GM12872 (cell line): ENCODE data around the gene HERC6.

Experiments used
- CTCF ChIP-seq: IDR thresholded peaks from 3 replicates; pipeline ENCODE4 v1.5.1; 2011; ENCODE audit warnings: low read depth, mild to moderate bottlenecking, low read length, moderate library complexity; ENCODE audit not compliant: insufficient read depth

HERC6 gene

DNA sequence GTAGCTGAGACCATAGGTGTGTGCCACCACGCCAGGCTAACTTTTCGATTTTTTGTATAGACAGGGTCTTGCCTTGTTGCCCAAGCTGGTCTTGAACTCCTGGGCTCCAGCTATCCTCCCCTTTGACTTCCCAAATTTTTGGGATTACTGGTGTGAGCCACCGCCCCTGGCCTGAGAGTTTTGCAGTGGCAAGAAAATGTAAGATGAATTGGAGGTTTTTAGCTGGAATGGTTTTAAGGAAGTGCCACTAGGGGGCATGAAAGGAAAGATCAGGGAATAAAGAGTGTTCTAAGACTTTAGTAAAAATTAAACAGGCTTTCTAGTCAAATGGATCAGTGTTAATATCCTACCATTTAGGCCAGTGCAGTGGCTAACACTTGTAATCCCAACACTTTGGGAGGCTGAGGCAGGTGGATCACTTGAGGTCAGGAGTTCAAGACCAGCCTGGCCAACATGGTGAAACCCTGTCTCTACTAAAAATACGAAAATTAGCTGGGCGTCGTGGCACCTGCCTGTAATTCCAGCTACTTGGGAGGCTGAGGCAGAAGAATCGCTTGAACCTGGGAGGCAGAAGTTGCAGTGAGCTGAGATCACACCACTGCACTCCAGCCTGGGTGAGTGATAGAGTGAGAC lies 9.4 kb upstream of the HERC6 start:
- peak; percentile 62 for TF ChIP-seq CTCF

DNA sequence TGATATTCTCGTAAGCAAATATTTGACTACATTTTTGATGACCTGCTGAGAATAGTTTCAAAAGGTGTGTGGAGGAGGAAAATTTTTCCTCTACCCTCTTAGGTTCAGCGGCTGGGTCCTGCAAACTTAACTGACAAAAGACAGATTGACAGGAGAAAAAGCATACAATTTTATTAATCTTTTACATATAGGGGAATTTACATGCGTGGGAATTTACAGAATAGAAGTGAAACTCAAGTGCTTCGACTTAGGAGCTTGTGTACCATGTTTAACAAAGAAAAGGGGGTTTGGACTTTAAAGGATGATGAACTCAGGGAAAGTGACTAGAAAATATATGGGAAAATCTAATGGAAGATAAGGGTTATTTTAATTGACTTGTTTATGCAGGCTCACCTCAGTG lies 2.5 kb downstream of the HERC6 start:
- TF ChIP-seq CTCF = no peak

DNA sequence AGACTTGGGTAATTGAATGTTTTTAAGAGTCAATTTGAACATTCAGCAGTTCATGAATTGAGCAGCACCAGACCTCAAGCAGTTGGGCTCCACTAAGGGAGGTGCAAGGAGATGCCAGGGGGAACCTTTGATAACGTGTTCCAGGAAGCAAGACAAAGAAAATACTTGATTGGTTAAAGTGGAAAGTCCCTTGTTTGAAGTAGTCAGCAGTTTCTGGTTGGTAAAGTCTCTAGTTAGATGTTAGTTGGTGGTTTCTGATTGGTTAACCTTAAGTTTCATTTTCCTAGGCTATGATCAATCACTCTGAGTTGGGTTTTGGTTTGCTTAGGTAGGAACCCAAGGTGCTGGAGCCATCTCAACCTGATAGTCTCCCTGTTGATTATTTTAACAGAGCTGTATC lies 4.0 kb downstream of the HERC6 start:
- TF ChIP-seq CTCF = no peak

DNA sequence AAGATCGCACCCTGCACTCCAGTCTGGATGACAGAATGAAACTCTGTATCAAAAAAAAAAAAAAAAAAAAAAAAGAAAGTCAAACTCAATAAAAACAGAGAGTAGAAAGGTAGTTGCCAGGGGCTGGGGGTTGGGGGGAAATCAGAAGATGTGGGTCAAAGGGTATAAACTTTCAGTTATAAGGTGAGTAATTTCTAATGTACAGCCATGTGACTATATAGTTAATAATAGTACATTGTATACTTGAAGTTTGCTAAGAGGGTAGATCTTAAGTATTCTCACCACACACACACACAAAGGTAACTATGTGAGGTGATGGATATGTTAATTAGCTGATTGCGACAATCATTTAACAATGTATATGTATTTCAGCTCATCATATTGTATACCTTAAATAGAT lies 11.5 kb downstream of the HERC6 start:
- TF ChIP-seq CTCF = no peak

DNA sequence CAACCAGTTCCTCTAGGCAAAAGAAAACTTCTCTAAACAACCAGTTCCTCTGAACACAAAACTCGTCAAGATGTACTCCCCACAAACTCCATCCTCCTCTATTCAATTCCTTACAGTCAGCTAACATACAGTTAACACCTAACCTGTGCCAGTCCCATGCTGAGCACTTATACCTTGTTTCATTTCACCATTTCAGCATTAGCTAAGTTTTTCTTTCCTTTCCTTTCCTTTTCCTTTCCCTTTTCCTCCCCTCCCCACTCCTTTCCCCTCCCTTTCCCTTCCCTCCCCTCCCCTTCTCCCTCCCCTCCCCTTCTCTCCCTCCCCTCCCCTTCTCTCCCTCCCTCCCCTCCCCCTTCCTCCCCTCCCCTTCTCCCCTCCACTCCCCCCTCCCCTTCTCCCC lies 13.1 kb downstream of the HERC6 start:
- no peak for TF ChIP-seq CTCF

DNA sequence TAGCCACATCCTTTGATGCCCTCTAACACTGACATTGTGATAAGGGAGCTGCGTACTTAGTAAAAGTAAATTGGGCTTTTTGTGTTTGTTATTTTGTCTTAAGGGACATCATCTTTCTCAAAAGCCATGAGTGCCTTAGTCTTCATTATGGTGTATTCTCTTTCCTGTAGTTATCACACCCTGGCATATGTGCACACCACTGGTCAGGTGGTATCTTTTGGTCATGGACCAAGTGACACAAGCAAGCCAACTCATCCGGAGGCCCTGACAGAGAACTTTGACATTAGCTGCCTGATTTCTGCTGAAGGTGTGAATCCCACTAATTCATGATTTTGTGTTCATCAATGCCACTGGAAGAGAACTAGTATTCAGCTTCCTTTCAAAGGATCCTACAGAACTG lies 18.0 kb downstream of the HERC6 start:
- TF ChIP-seq CTCF = no peak

DNA sequence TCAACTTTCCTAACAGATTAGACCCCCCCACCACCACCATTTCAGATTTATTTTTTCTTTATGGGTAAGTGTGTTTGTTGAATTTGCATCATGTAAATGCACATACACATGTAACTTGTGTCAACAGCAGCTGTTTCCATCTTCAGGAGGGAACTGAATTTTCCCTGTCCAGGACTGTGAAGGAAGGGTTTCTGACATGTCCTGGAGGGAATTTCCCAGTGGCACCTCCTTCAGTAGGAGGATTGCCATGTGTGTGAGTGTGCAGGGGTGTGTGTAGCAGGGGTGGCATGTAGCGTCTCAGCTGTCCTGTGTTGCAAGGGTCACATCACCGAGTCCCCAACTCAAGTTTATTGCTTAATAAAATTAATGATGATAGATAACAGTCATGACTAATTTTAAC lies 19.7 kb downstream of the HERC6 start:
- TF ChIP-seq CTCF = no peak
